Stomach (tissue), 9 donors: ENCODE measurements around the gene CERT1. TPM values are rescaled to one million over a fixed set of nuclear protein-coding genes. Genes with fewer than 3 reads are reported as not detected.
"Not testable (repeated sequence)": the region's sequence is repeated elsewhere in the genome, so short reads cannot be mapped to it uniquely, and the experiment has no call there.

Source experiments
- DNase-seq, 2 donors: peaks; one replicate each; pipeline versions ENCODE4 v3.0.0 to v3.0.0-alpha.2; 2013 to 2019
- H3K27ac ChIP-seq, 5 donors: fragments of 200-600 bp in 4 of 5; sonication (generic) in 4 of 5; one replicate each; pipeline ENCODE4 v1.5.1; 2013 to 2019; ENCODE audit warnings: mild to moderate bottlenecking in 1 of 5, moderate library complexity in 1 of 5
- H3K27me3 ChIP-seq, 3 donors: fragments of 200-600 bp; sonication (generic); one replicate each; pipeline ENCODE4 v1.5.1; 2017 to 2019; ENCODE audit warnings: mixed run types in 1 of 3
- H3K36me3 ChIP-seq, 4 donors: fragments of 200-600 bp; sonication (generic); 1 replicate in 3 of 4; 2 replicates in 1 of 4; pipeline ENCODE4 v1.5.1; 2016 to 2019
- H3K4me1 ChIP-seq, 4 donors: fragments of 200-600 bp; sonication (generic); one replicate each; pipeline ENCODE4 v1.5.1; 2016 to 2019
- H3K4me3 ChIP-seq, 4 donors: fragments of 200-600 bp; sonication (generic) in 3 of 4; one replicate each; pipeline ENCODE4 v1.5.1; 2016 to 2019; ENCODE audit warnings: mild to moderate bottlenecking in 1 of 4
- H3K9me3 ChIP-seq, 4 donors: fragments of 200-600 bp; sonication (generic); one replicate each; pipeline ENCODE4 v1.5.1; 2016 to 2019
- CTCF ChIP-seq, 7 experiments: fragments of 450-650 bp in 4 of 7; fragments of 200-600 bp in 3 of 7; sonication (generic) in 3 of 7; IDR thresholded peaks; one replicate each; pipeline ENCODE4 v1.5.1; 2016 to 2019; ENCODE audit warnings: antibody characterized with exemption in 7 of 7, control low read depth in 2 of 7, mild to moderate bottlenecking in 1 of 7
- EP300 ChIP-seq: sonication (generic); formaldehyde crosslinking; IDR thresholded peaks from one replicate; pipeline ENCODE4 v1.6.1; 2017; ENCODE audit warnings: antibody characterized with exemption
- POLR2A ChIP-seq, 4 donors: fragments of 450-650 bp; IDR thresholded peaks; one replicate each; pipeline ENCODE4 v1.6.1; 2016; ENCODE audit warnings: antibody characterized with exemption in 4 of 4, control low read depth in 2 of 4, mild to moderate bottlenecking in 1 of 4, moderate library complexity in 1 of 4
- POLR2AphosphoS5 ChIP-seq, 3 donors: sonication (generic); formaldehyde crosslinking; IDR thresholded peaks; one replicate each; pipeline ENCODE4 v1.6.1; 2016; ENCODE audit warnings: antibody characterized with exemption in 3 of 3
- WGBS, 5 donors: extraction: QIAGEN DNeasy Blood & Tissue Kit in 3 of 5; methylation state at CpG; one replicate each; pipeline versions ENCODE4 v1.1.5 to v1.1.7; 2013 to 2018; 5-methylcytosine and 5-hydroxymethylcytosine counted together
- intact Hi-C: fragments of 100-400 bp; cut with DNase I; formaldehyde crosslinking; loops from one replicate; pipeline ENCODE4 v1.15.1; 2023; ENCODE audit warnings: low total_unique reads
- polyA plus RNA-seq, 3 donors: library from polyadenylated mRNA; stranded (reverse); fragments of 200-250 nt; gene quantifications; one replicate each; pipeline ENCODE4 v1.2.3, GENCODE V29; 2013
- total RNA-seq, 5 donors: library from RNA; depleted of rRNA; stranded (reverse); fragments of >200 nt; gene quantifications; one replicate each; pipeline versions ENCODE4 v1.1.0 to v1.2.3, GENCODE V29; 2014 to 2016
- donor health status: healthy with polysubstance abuse.
- donor health status: Bipolar disorder and iron deficiency.
- donor health status: healthy.

Gene CERT1
- total and polyA plus RNA-seq, 8 donors: 7.3 to 81.0 (median 28.5) TPM

DNA sequence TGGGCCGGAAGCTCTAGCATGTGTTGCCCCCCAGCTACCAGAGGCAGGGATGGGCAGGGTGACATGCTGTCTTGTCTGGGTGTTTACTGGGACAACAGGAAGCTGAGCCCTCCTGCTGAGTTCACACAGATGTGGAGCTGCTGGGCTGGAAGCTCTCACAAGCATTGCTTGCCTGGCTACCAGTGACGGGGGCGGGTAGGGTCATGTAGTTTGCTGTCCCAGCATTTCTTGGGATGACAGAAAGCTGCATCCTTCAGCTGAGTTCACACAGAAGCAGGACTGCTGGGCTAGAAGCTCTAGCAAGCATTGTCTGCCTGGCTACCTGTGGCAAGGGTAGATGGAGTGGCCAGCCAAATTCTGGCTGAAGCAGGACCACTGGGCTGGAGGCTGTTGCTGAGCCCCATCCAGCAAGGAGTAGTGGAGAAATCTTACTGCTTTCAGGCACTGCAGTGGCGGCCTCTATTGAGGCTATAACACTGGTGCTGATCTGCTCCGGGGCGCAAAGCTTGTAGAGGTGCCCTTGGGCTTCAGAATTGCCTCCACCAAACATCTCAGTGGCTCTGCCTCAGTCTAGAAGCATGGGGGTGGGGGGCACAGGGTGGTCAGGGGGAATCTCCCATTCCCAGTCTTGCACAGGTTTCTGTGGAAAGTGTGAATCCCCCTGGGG is 25.4 kb upstream of the CERT1 start:
- Histone ChIP-seq H3K27ac (no peak overlapping the region), H3K9me3 (peaks cover 0 to 14% (median 6%) of the 10 kb centered on the region in 4 donors), H3K27me3 (no peaks in the 10 kb centered on the region), H3K36me3 (peaks cover 0 to 8% (median 3%) of the 10 kb centered on the region in 4 donors), H3K4me1 (peaks cover 0 to 24% (median 17%) of the 10 kb centered on the region in 4 donors), H3K4me3 (no peak overlapping the region)
- 89 to 100% (median 94%) methylated on average over 4 to 6 of the region's 6 CpGs for WGBS, 5 donors
- TF ChIP-seq EP300 (no peak), CTCF (IDR thresholded peaks at IDR 0.05) (no peak), POLR2A (IDR thresholded peaks at IDR 0.05) (no peak)
- DNase-seq: no peak
- intact Hi-C loops: no loop called here

DNA sequence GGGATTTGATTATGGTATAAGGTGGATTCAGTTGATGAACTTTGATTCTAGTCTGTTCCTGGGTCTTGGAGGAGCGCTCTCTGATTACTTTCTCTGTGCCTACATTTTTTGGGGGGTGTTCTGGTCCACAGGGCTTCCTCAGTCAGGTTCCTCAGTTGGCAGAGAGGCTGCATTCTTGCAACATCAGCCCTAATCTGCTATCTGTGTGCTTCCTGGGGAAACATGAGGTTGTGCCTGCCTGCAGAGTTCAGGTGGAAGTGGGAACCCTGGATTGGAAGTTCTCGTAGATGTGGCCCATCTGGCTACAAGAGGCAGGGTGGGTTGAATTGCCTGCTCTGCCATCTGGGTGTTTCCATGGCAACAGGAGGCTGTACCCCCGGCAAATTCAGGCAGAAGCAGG is 24.7 kb upstream of the CERT1 start:
- no peaks in the 10 kb centered on the region for H3K27me3 ChIP-seq
- intact Hi-C loops: no loop called here
- H3K4me1 ChIP-seq: peaks cover 0 to 24% (median 17%) of the 10 kb centered on the region in 4 donors
- H3K4me3 ChIP-seq: no peak overlapping the region
- DNase-seq: no peak
- WGBS, 5 donors: 84 to 94% (median 86%) methylated on average over 3 of the region's 3 CpGs
- peaks cover 0 to 14% (median 6%) of the 10 kb centered on the region in 4 donors for H3K9me3 ChIP-seq
- peaks cover 0 to 8% (median 3%) of the 10 kb centered on the region in 4 donors for H3K36me3 ChIP-seq
- H3K27ac ChIP-seq: no peak overlapping the region
- TF ChIP-seq CTCF (IDR thresholded peaks at IDR 0.05): no peak
- no peak for TF ChIP-seq POLR2AphosphoS5 (IDR thresholded peaks at IDR 0.05)
- TF ChIP-seq EP300: no peak
- TF ChIP-seq POLR2A (IDR thresholded peaks at IDR 0.05): no peak

- Histone ChIP-seq H3K27me3 (no peaks in the 10 kb centered on the region), H3K27ac (no peak overlapping the region), H3K4me3 (no peak overlapping the region), H3K36me3 (peaks cover 0 to 8% (median 3%) of the 10 kb centered on the region in 4 donors), H3K4me1 (peaks cover 0 to 21% (median 17%) of the 10 kb centered on the region in 4 donors), H3K9me3 (peaks cover 0 to 14% (median 6%) of the 10 kb centered on the region in 4 donors)
- no peak for TF ChIP-seq CTCF (IDR thresholded peaks at IDR 0.05)
- no peak for TF ChIP-seq EP300
- TF ChIP-seq POLR2A (IDR thresholded peaks at IDR 0.05): no peak
- TF ChIP-seq POLR2AphosphoS5 (IDR thresholded peaks at IDR 0.05): no peak
- WGBS, 5 donors: 94 to 98% (median 97%) methylated on average over 2 of the region's 2 CpGs
- intact Hi-C loops: no loop called here
- DNase-seq: no peak
These were observed 23.3 kb upstream of the CERT1 start for GRCh38 chr5:75534734-75535133.

- Histone ChIP-seq H3K9me3 (peaks cover 0 to 14% (median 6%) of the 10 kb centered on the region in 4 donors), H3K4me1 (peaks cover 0 to 17% (median 13%) of the 10 kb centered on the region in 4 donors)
- intact Hi-C loops, H3K4me3 ChIP-seq, DNase-seq, H3K36me3 ChIP-seq, H3K27ac ChIP-seq, H3K27me3 ChIP-seq: not testable (repeated sequence)
- WGBS, 5 donors: 89 to 100% (median 100%) methylated on average over 1 of the region's 1 CpG
These were observed 22.3 kb upstream of the CERT1 start for GRCh38 chr5:75533716-75534115.

DNA sequence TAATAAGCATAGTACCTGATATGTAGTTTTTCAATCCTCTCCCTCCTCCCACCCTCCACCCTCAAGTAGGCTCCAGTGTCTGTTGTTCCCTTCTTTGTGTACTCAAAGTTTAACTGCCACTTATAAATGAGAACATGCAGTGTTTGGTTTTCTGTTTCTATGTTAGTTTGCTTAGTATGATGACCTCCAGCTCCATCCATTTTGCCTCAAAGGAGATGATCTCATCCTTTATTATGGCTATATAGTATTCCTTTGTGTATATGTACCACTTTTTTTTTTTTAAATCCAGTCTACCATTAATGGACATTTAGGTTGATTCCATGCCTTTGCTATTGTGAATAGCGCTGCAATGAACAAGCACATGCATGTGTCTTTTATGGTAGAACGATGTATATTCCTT is 20.8 kb upstream of the CERT1 start:
- H3K27me3 ChIP-seq: no peaks in the 10 kb centered on the region
- peaks cover 0 to 14% (median 12%) of the 10 kb centered on the region in 4 donors for H3K4me1 ChIP-seq
- peaks cover 0 to 8% (median 3%) of the 10 kb centered on the region in 4 donors for H3K36me3 ChIP-seq
- H3K9me3 ChIP-seq: peaks cover 0 to 14% (median 6%) of the 10 kb centered on the region in 4 donors
- WGBS, 5 donors: 95 to 100% (median 96%) methylated on average over 2 of the region's 2 CpGs
- no peak overlapping the region for H3K27ac ChIP-seq
- DNase-seq: no peak
- TF ChIP-seq CTCF (IDR thresholded peaks at IDR 0.05) (no peak), POLR2AphosphoS5 (IDR thresholded peaks at IDR 0.05) (no peak), EP300 (no peak), POLR2A (IDR thresholded peaks at IDR 0.05) (no peak)
- intact Hi-C loops: no loop called here
- H3K4me3 ChIP-seq: no peak overlapping the region
